B cell (primary cell): ENCODE measurements around the gene DCDC1. TPM values are rescaled to one million over a fixed set of nuclear protein-coding genes. Genes with fewer than 3 reads are reported as not detected.

ENCODE experiments used
- ATAC-seq: fragments of 200-7000 bp; cut with Tn5 transposase; one replicate; pipeline ENCODE4 v1.10.0; 2021; ENCODE audit warnings: low read depth, mild to moderate bottlenecking, moderate number of reproducible peaks, moderate library complexity
- CTCF ChIA-PET: fragments of 350-600 bp; sonication (Branson Sonifier 250); formaldehyde crosslinking; loops from one replicate; lab custom pipeline; 2021; ENCODE audit warnings: antibody characterized with exemption, inconsistent platforms; lab: Charles Lee
- POLR2A ChIA-PET: fragments of 350-600 bp; sonication (Branson Sonifier 250); formaldehyde crosslinking; loops from one replicate; lab custom pipeline; 2021; ENCODE audit warnings: antibody characterized with exemption; lab: Charles Lee
- DNase-seq: peaks from one replicate; pipeline ENCODE4 v3.0.0; 2013
- H2AFZ ChIP-seq: 2 replicates; pipeline ENCODE4 v1.6.1; 2012; ENCODE audit warnings: mild to moderate bottlenecking, low read depth, low read length; ENCODE audit not compliant: insufficient read depth, poor library complexity, severe bottlenecking
- H3K27ac ChIP-seq, 2 donors: 1 replicate in 1 of 2; 2 replicates in 1 of 2; pipeline ENCODE4 v1.5.1; 2012 to 2013; ENCODE audit warnings: low read length in 2 of 2, mild to moderate bottlenecking in 2 of 2, moderate library complexity in 1 of 2
- H3K27me3 ChIP-seq, 4 experiments: fragments of 200-600 bp in 1 of 4; sonication (generic) in 1 of 4; replicated peaks in 1 of 4; 1 replicate in 2 of 4; 2 replicates in 2 of 4; pipeline versions ENCODE4 v1.6.1 to v1.7.0; 2013 to 2016; ENCODE audit warnings: low read length in 3 of 4, mild to moderate bottlenecking in 2 of 4, mixed read lengths in 1 of 4, moderate library complexity in 1 of 4; ENCODE audit not compliant: insufficient read depth in 4 of 4, control insufficient read depth in 3 of 4; ENCODE audit errors: control extremely low read depth in 1 of 4
- H3K36me3 ChIP-seq, 2 experiments: replicated peaks in 1 of 2; 1 replicate in 1 of 2; 2 replicates in 1 of 2; pipeline versions ENCODE4 v1.6.1 to v1.7.1; 2013; ENCODE audit warnings: low read length in 1 of 2; ENCODE audit not compliant: insufficient read depth in 2 of 2, control insufficient read depth in 1 of 2; ENCODE audit errors: control extremely low read depth in 1 of 2, extremely low read depth in 1 of 2
- H3K4me1 ChIP-seq, 2 donors: fragments of 200-600 bp in 1 of 2; sonication (generic) in 1 of 2; 1 replicate in 1 of 2; 2 replicates in 1 of 2; pipeline versions ENCODE4 v1.5.1 to v1.6.1; 2013 to 2017; ENCODE audit warnings: low read length in 2 of 2; ENCODE audit not compliant: control insufficient read depth in 2 of 2, insufficient read depth in 2 of 2
- H3K4me2 ChIP-seq: replicated peaks from 2 replicates; pipeline ENCODE3; 2012; ENCODE audit warnings: mild to moderate bottlenecking, low read depth, low read length; ENCODE audit not compliant: poor library complexity, severe bottlenecking
- H3K4me3 ChIP-seq, 5 experiments: fragments of 200-600 bp in 1 of 5; sonication (generic) in 1 of 5; 1 replicate in 3 of 5; 2 replicates in 2 of 5; pipeline versions ENCODE4 v1.5.1 to v1.7.0; 2011 to 2016; ENCODE audit warnings: low read length in 4 of 5, mild to moderate bottlenecking in 4 of 5, low read depth in 2 of 5, control low read depth in 1 of 5, moderate library complexity in 1 of 5; ENCODE audit not compliant: insufficient read depth in 1 of 5; ENCODE audit errors: control extremely low read depth in 1 of 5, extremely low read depth in 1 of 5
- H3K79me2 ChIP-seq: fragments of 200-600 bp; sonication (generic); one replicate; pipeline ENCODE4 v1.6.0; 2016; ENCODE audit warnings: low read length; ENCODE audit not compliant: control insufficient read depth, insufficient read depth
- H3K9ac ChIP-seq: fragments of 200-600 bp; sonication (generic); 2 replicates; pipeline ENCODE4 v1.6.1; 2017; ENCODE audit warnings: mild to moderate bottlenecking, low read length, moderate library complexity
- H3K9me3 ChIP-seq, 3 donors: one replicate each; pipeline versions ENCODE4 v1.6.1 to v1.7.1; 2013; ENCODE audit warnings: low read length in 2 of 3; ENCODE audit not compliant: control insufficient read depth in 2 of 3, insufficient read depth in 1 of 3; ENCODE audit errors: control extremely low read depth in 1 of 3
- H4K20me1 ChIP-seq: 2 replicates; pipeline ENCODE4 v1.6.0; 2012; ENCODE audit warnings: mild to moderate bottlenecking, low read length; ENCODE audit not compliant: insufficient read depth, control insufficient read depth, poor library complexity, severe bottlenecking
- H3K27ac Mint-ChIP-seq: one replicate; pipeline ENCODE4 v1.8.0; 2021; ENCODE audit warnings: mixed read lengths
- H3K27me3 Mint-ChIP-seq: one replicate; pipeline ENCODE4 v1.8.0; 2021; ENCODE audit warnings: mixed read lengths
- H3K4me1 Mint-ChIP-seq: one replicate; pipeline ENCODE4 v1.8.0; 2021; ENCODE audit warnings: mixed read lengths
- H3K4me3 Mint-ChIP-seq: one replicate; pipeline ENCODE4 v1.8.0; 2021; ENCODE audit warnings: mixed read lengths
- H3K9me3 Mint-ChIP-seq: one replicate; pipeline ENCODE4 v1.8.0; 2022; ENCODE audit warnings: mixed read lengths; ENCODE audit not compliant: insufficient read depth
- CTCF ChIP-seq: fragments of 200-600 bp; IDR thresholded peaks from one replicate; pipeline ENCODE4 v1.8.0; 2022; ENCODE audit warnings: antibody characterized with exemption, mild to moderate bottlenecking
- EZH2 ChIP-seq: IDR thresholded peaks from 2 replicates; pipeline ENCODE4 v1.6.1; 2012; ENCODE audit warnings: borderline replicate concordance, low read depth, mild to moderate bottlenecking, moderate library complexity, low read length; ENCODE audit not compliant: insufficient read depth, poor library complexity, severe bottlenecking
- WGBS: methylation state at CpG from one replicate; pipeline ENCODE4 v1.1.5; 2013; ENCODE audit warnings: missing lambda C conversion rate; ENCODE audit not compliant: insufficient coverage; 5-methylcytosine and 5-hydroxymethylcytosine counted together
- intact Hi-C: fragments of 100-400 bp; cut with micrococcal nuclease; formaldehyde crosslinking; loops from one replicate; pipeline ENCODE4 v1.10.0; 2022
- polyA plus RNA-seq: library from polyadenylated mRNA; depleted of rRNA; stranded (reverse); fragments of >200 nt; gene quantifications from 2 replicates; pipeline ENCODE4 v1.2.3, GENCODE V29; 2012
- total RNA-seq, 2 donors: library from RNA; stranded (reverse); fragments of 120-200 nt in 1 of 2; gene quantifications; 1 replicate in 1 of 2; 2 replicates in 1 of 2; pipeline versions ENCODE4 v1.2.3 to v1.2.4, GENCODE V29; 2013 to 2022

The DCDC1 gene
- total and polyA plus RNA-seq, 2 donors (not counting 1 experiment from before 2014, with no cell fraction given) = not detected

- ATAC-seq (no peak), DNase-seq (no peak)
- H3K27ac Mint-ChIP-seq = no peak overlapping the region
- H3K4me3 Mint-ChIP-seq = no peak overlapping the region
- POLR2A ChIA-PET = no interaction called here
- Histone ChIP-seq H3K27me3 (no peaks in the 10 kb centered on the region), H3K79me2 (no peaks in the 10 kb centered on the region), H3K27ac (no peak overlapping the region), H3K9me3 (no peaks in the 10 kb centered on the region), H4K20me1 (no peaks in the 10 kb centered on the region), H3K4me1 (no peaks in the 10 kb centered on the region), H3K9ac (no peak overlapping the region), H3K4me3 (no peak overlapping the region), H3K4me2 (no peak overlapping the region), H2AFZ (no peak overlapping the region), H3K36me3 (no peaks in the 10 kb centered on the region)
- H3K9me3 Mint-ChIP-seq = no peaks in the 10 kb centered on the region
- no CpG with 5 or more reads among the region's 3 CpGs for WGBS
- H3K4me1 Mint-ChIP-seq = no peaks in the 10 kb centered on the region
- intact Hi-C loops = no loop called here
- TF ChIP-seq CTCF (no peak), EZH2 (no peak)
- CTCF ChIA-PET = no interaction called here
- H3K27me3 Mint-ChIP-seq = no peaks in the 10 kb centered on the region
These were observed 368.1 kb downstream of the DCDC1 start for GRCh38 chr11:31001427-31001826.

- H3K4me1 Mint-ChIP-seq = no peaks in the 10 kb centered on the region
- no peak overlapping the region for H3K27ac Mint-ChIP-seq
- Histone ChIP-seq H3K4me1 (no peaks in the 10 kb centered on the region), H3K9me3 (no peaks in the 10 kb centered on the region), H3K4me3 (no peak overlapping the region), H3K36me3 (no peaks in the 10 kb centered on the region), H3K9ac (no peak overlapping the region), H3K27me3 (no peaks in the 10 kb centered on the region), H4K20me1 (no peaks in the 10 kb centered on the region), H3K4me2 (no peak overlapping the region), H2AFZ (no peak overlapping the region), H3K27ac (no peak overlapping the region), H3K79me2 (no peaks in the 10 kb centered on the region)
- H3K4me3 Mint-ChIP-seq = no peak overlapping the region
- ATAC-seq (no peak), DNase-seq (no peak)
- no peaks in the 10 kb centered on the region for H3K9me3 Mint-ChIP-seq
- POLR2A ChIA-PET = no interaction called here
- intact Hi-C loops = no loop called here
- TF ChIP-seq EZH2 = no peak
- TF ChIP-seq CTCF = no peak
- CTCF ChIA-PET = no interaction called here
- no peaks in the 10 kb centered on the region for H3K27me3 Mint-ChIP-seq
These were observed 369.2 kb downstream of the DCDC1 start for GRCh38 chr11:31000381-31000780.
